B cell (primary cell): Measurements from ENCODE around the gene CDC5L.

Source experiments
- EZH2 ChIP-seq: IDR thresholded peaks from 2 replicates; pipeline ENCODE4 v1.6.1; 2012; ENCODE audit warnings: borderline replicate concordance, low read depth, mild to moderate bottlenecking, moderate library complexity, low read length; ENCODE audit not compliant: insufficient read depth, poor library complexity, severe bottlenecking
- TF ChIP-seq, protein P1 (sequence below): fragments of 200-600 bp; IDR thresholded peaks from one replicate; pipeline ENCODE4 v1.8.0; 2022; ENCODE audit warnings: antibody characterized with exemption, mild to moderate bottlenecking

DNA sequence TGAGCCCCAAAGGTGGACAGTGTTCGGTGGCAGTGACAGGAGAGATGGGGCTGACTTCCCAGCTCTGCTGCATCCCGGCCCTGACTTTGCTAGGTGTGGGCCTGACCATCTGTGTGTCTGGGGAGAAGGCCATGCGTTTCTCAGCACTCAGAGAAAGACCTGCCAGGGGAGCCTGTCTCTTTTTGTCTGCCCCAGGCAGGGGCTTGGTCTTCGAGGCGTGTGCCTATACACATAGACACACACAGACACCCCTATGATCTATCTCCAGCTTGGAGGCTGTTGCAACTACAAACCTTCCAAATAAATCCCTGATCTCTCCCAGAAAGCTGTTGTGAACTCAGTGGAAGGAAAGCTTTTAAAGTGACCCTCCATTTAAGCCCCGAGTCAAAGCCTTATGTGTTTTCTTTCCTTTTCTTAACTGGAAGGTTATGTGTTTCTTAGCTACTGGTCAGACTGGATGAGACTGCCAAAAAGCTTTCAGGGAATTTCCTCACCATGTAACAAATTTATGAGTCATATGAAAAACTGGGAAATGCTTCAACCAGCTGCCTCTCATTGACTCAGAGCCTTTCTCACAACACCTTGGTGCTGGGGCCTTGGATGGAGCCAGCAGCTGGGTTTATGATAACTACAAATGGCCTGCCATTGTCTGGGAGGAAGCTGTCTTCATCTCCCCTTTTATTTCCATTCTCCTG lies 102.6 kb downstream of the CDC5L start:
- TF ChIP-seq, protein P1, sequence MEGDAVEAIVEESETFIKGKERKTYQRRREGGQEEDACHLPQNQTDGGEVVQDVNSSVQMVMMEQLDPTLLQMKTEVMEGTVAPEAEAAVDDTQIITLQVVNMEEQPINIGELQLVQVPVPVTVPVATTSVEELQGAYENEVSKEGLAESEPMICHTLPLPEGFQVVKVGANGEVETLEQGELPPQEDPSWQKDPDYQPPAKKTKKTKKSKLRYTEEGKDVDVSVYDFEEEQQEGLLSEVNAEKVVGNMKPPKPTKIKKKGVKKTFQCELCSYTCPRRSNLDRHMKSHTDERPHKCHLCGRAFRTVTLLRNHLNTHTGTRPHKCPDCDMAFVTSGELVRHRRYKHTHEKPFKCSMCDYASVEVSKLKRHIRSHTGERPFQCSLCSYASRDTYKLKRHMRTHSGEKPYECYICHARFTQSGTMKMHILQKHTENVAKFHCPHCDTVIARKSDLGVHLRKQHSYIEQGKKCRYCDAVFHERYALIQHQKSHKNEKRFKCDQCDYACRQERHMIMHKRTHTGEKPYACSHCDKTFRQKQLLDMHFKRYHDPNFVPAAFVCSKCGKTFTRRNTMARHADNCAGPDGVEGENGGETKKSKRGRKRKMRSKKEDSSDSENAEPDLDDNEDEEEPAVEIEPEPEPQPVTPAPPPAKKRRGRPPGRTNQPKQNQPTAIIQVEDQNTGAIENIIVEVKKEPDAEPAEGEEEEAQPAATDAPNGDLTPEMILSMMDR = no peak
- no peak for TF ChIP-seq EZH2
